ENCODE data around the gene HEMK1. TPM values are rescaled to one million over a fixed set of nuclear protein-coding genes. Genes with fewer than 3 reads are reported as not detected.

Gene HEMK1
- total RNA-seq, 1 experiment from 2014 or later, result 12.5 TPM

DNA sequence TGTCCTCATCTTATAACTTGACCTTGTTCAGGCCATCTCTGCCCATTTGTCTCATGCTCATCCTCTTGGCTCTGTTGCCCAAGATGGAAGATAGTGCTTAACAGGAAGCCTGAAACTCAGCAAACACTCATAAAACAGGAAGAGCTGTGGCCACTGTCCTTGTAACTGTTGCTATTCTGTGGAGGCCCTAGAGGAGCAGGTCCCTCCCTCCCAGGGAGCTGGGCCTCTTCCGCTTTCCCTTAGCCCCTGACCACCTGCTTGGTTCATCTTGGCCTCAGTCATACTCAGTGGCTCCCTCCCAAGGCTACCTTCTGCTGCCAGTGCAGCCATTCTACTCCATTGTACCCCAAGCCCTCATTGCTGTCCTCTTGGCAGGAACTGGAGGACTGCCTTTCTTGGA lies 51.1 kb downstream of the HEMK1 start:
- Histone ChIP-seq H3K27me3 (ENCODE audit: insufficient read depth, low read length) (no peaks in the 10 kb centered on the region), H4K20me1 (ENCODE audit: control insufficient read depth, insufficient read depth, insufficient read length) (no peaks in the 10 kb centered on the region), H3K9ac (ENCODE audit: extremely low read depth, insufficient read length, low read length) (no peak overlapping the region), H3K14ac (ENCODE audit: insufficient read depth, low read length) (no peak overlapping the region), H3K4me1 (ENCODE audit: insufficient read depth, low read length) (peaks cover 3% of the 10 kb centered on the region; the same call in 1 of the 2 replicates), H2BK15ac (ENCODE audit: low read depth, low read length) (no peak overlapping the region), H3K9me3 (ENCODE audit: control insufficient read depth, low read depth, low read length) (no peaks in the 10 kb centered on the region), H3K18ac (ENCODE audit: insufficient read length, low read depth, low read length) (no peak overlapping the region), H3K79me1 (ENCODE audit: insufficient read depth, low read depth, low read length, poor library complexity, severe bottlenecking) (peaks cover 2% of the 10 kb centered on the region), H3K23ac (ENCODE audit: insufficient read length, low read depth, low read length) (no peak overlapping the region), H3K4ac (ENCODE audit: low read depth, low read length) (no peak overlapping the region), H3K79me2 (ENCODE audit: insufficient read depth, low read length) (no peaks in the 10 kb centered on the region), H3K4me2 (ENCODE audit: insufficient read depth, insufficient read length, low read length) (no peak overlapping the region), H2BK120ac (ENCODE audit: low read depth, low read length, poor library complexity, severe bottlenecking) (no peak overlapping the region), H2AK5ac (ENCODE audit: insufficient read length, low read length) (no peak overlapping the region), H2BK20ac (ENCODE audit: low read depth, low read length, poor library complexity, severe bottlenecking) (no peak overlapping the region), H4K5ac (ENCODE audit: insufficient read length, low read depth, low read length) (no peak overlapping the region), H3T11ph (ENCODE audit: low read length) (no peak overlapping the region), H4K8ac (replicated peaks; ENCODE audit: insufficient read length, low read depth, low read length) (no peak overlapping the region), H3K23me2 (ENCODE audit: insufficient read length, low read depth, low read length, poor library complexity, severe bottlenecking) (peaks cover 17% of the 10 kb centered on the region), H3K27ac (ENCODE audit: insufficient read length, low read depth, low read length) (no peak overlapping the region), H3K56ac (ENCODE audit: insufficient read length, low read depth, low read length) (no peak overlapping the region), H2BK12ac (ENCODE audit: insufficient read length, low read depth, low read length) (no peak overlapping the region), H4K91ac (ENCODE audit: insufficient read length, low read depth, low read length) (no peak overlapping the region), H2BK5ac (ENCODE audit: insufficient read length, low read length) (no peak overlapping the region), H2AFZ (ENCODE audit: low read length) (no peak overlapping the region)
- Mint-ChIP-seq H3K36me3 (ENCODE audit: insufficient read depth in 1 of 3, low read depth in 3 of 3) (peaks cover 0 to 28% (median 23%) of the 10 kb centered on the region in 3 experiments; a peak in 6 of 7 replicates), H3K9me3 (no peaks in the 10 kb centered on the region), H3K27me3 (ENCODE audit: low read depth) (no peaks in the 10 kb centered on the region; the same call in none of the 2 replicates), H3K4me3 (no peak overlapping the region), H3K4me1 (peaks cover 37 to 43% of the 10 kb centered on the region in 2 experiments), H3K27ac (peak overlapping the region in 2 of 3 experiments; percentile 18 to 71; a peak in 3 of 7 replicates)
- no peak for DNase-seq
- WGBS (ENCODE audit: extremely low coverage, insufficient read length, low lambda C conversion rate), result no CpG with 5 or more reads among the region's 1 CpG
- TF ChIP-seq, protein P1, sequence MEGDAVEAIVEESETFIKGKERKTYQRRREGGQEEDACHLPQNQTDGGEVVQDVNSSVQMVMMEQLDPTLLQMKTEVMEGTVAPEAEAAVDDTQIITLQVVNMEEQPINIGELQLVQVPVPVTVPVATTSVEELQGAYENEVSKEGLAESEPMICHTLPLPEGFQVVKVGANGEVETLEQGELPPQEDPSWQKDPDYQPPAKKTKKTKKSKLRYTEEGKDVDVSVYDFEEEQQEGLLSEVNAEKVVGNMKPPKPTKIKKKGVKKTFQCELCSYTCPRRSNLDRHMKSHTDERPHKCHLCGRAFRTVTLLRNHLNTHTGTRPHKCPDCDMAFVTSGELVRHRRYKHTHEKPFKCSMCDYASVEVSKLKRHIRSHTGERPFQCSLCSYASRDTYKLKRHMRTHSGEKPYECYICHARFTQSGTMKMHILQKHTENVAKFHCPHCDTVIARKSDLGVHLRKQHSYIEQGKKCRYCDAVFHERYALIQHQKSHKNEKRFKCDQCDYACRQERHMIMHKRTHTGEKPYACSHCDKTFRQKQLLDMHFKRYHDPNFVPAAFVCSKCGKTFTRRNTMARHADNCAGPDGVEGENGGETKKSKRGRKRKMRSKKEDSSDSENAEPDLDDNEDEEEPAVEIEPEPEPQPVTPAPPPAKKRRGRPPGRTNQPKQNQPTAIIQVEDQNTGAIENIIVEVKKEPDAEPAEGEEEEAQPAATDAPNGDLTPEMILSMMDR (conservative IDR thresholded peaks at IDR 0.05), result 0 out of 3 replicates have a peak, but pooled peaks have one; percentile 10

All from H9 (cell line).